Ishikawa (cell line): Measurements from ENCODE around the gene PREX1.

Experiments
- CEBPB ChIP-seq: IDR thresholded peaks from 2 replicates; pipeline ENCODE4 v1.6.1; 2012
- CREB1 ChIP-seq: IDR thresholded peaks from 2 replicates; pipeline ENCODE4 v1.6.1; 2012; ENCODE audit warnings: low read depth
- EGR1 ChIP-seq: IDR thresholded peaks from 2 replicates; pipeline ENCODE4 v1.6.1; 2012
- EP300 ChIP-seq: IDR thresholded peaks from 2 replicates; pipeline ENCODE4 v1.6.1; 2012; ENCODE audit warnings: borderline replicate concordance
- FOXM1 ChIP-seq: IDR thresholded peaks from 2 replicates; pipeline ENCODE4 v1.6.1; 2012; ENCODE audit warnings: low read depth, borderline replicate concordance
- MAX ChIP-seq: IDR thresholded peaks from 2 replicates; pipeline ENCODE4 v1.6.1; 2012
- NFIC ChIP-seq: IDR thresholded peaks from 2 replicates; pipeline ENCODE4 v1.6.1; 2012
- RAD21 ChIP-seq: IDR thresholded peaks from 2 replicates; pipeline ENCODE4 v1.6.1; 2012; ENCODE audit warnings: low read depth
- TCF12 ChIP-seq: IDR thresholded peaks from 2 replicates; pipeline ENCODE4 v1.6.1; 2012; ENCODE audit warnings: low read depth
- TEAD4 ChIP-seq: IDR thresholded peaks from 2 replicates; pipeline ENCODE4 v1.6.1; 2012
- YY1 ChIP-seq: IDR thresholded peaks from 2 replicates; pipeline ENCODE4 v1.6.1; 2012; ENCODE audit warnings: low read depth
- ZBTB7A ChIP-seq: IDR thresholded peaks from 2 replicates; pipeline ENCODE4 v1.6.1; 2012; ENCODE audit warnings: low read depth
- TF ChIP-seq, protein P1 (sequence below): IDR thresholded peaks from 2 replicates; pipeline ENCODE4 v1.6.1; 2012; ENCODE audit warnings: low read depth, mild to moderate bottlenecking
- TF ChIP-seq, protein P2 (sequence below): IDR thresholded peaks from 2 replicates; pipeline ENCODE4 v1.6.1; 2012

GRCh38 chr20:48648482-48649051 is 179.2 kb downstream of the PREX1 start:
- TF ChIP-seq, protein P1, sequence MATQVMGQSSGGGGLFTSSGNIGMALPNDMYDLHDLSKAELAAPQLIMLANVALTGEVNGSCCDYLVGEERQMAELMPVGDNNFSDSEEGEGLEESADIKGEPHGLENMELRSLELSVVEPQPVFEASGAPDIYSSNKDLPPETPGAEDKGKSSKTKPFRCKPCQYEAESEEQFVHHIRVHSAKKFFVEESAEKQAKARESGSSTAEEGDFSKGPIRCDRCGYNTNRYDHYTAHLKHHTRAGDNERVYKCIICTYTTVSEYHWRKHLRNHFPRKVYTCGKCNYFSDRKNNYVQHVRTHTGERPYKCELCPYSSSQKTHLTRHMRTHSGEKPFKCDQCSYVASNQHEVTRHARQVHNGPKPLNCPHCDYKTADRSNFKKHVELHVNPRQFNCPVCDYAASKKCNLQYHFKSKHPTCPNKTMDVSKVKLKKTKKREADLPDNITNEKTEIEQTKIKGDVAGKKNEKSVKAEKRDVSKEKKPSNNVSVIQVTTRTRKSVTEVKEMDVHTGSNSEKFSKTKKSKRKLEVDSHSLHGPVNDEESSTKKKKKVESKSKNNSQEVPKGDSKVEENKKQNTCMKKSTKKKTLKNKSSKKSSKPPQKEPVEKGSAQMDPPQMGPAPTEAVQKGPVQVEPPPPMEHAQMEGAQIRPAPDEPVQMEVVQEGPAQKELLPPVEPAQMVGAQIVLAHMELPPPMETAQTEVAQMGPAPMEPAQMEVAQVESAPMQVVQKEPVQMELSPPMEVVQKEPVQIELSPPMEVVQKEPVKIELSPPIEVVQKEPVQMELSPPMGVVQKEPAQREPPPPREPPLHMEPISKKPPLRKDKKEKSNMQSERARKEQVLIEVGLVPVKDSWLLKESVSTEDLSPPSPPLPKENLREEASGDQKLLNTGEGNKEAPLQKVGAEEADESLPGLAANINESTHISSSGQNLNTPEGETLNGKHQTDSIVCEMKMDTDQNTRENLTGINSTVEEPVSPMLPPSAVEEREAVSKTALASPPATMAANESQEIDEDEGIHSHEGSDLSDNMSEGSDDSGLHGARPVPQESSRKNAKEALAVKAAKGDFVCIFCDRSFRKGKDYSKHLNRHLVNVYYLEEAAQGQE, result no peak
- TF ChIP-seq RAD21, result no peak
- no peak for TF ChIP-seq TEAD4
- no peak for TF ChIP-seq CEBPB
- no peak for TF ChIP-seq NFIC
- TF ChIP-seq, protein P2, sequence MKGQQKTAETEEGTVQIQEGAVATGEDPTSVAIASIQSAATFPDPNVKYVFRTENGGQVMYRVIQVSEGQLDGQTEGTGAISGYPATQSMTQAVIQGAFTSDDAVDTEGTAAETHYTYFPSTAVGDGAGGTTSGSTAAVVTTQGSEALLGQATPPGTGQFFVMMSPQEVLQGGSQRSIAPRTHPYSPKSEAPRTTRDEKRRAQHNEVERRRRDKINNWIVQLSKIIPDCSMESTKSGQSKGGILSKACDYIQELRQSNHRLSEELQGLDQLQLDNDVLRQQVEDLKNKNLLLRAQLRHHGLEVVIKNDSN, result no peak
- TF ChIP-seq MAX, result no peak
- TF ChIP-seq YY1, result no peak
- TF ChIP-seq CREB1, result no peak
- TF ChIP-seq TCF12, result no peak
- no peak for TF ChIP-seq EP300
- TF ChIP-seq FOXM1, result no peak
- TF ChIP-seq ZBTB7A, result no peak
- TF ChIP-seq EGR1, result no peak
